Sigmoid colon (tissue), 3 donors: ENCODE results near the gene GRIN1.

Experiments
- CTCF ChIP-seq, 4 experiments: fragments of 450-650 bp in 3 of 4; fragments of 200-600 bp in 1 of 4; IDR thresholded peaks; one replicate each; pipeline ENCODE4 v1.5.1; 2016 to 2019; ENCODE audit warnings: antibody characterized with exemption in 4 of 4, mild to moderate bottlenecking in 3 of 4, moderate library complexity in 2 of 4
- POLR2A ChIP-seq, 2 donors: fragments of 450-650 bp; IDR thresholded peaks; one replicate each; pipeline ENCODE4 v1.6.1; 2016; ENCODE audit warnings: antibody characterized with exemption in 2 of 2, mild to moderate bottlenecking in 2 of 2, moderate library complexity in 2 of 2

- no peak for TF ChIP-seq CTCF (IDR thresholded peaks at IDR 0.05)
- no peak for TF ChIP-seq POLR2A (IDR thresholded peaks at IDR 0.05)
These were observed 47.0 kb downstream of the GRIN1 start for GRCh38 chr9:137185921-137186320.
